Loucy (cell line): ENCODE measurements around the gene MYO3A.

Experiments
- CTCF ChIP-seq: fragments of 200-600 bp; sonication (generic); conservative IDR thresholded peaks from 2 replicates; pipeline ENCODE4 v1.5.1; 2014; ENCODE audit warnings: mild to moderate bottlenecking, antibody characterized with exemption, low read length
- EZH2phosphoT487 ChIP-seq: fragments of 200-600 bp; IDR thresholded peaks from 2 replicates; pipeline ENCODE4 v1.6.1; 2018; ENCODE audit warnings: antibody characterized with exemption, mild to moderate bottlenecking, moderate library complexity, borderline replicate concordance

GRCh38 chr10:26157734-26158133 lies 223.7 kb downstream of the MYO3A start:
- TF ChIP-seq CTCF (peak; percentile 34), EZH2phosphoT487 (no peak)
